Adrenal gland (tissue), 12 donors: ENCODE measurements around the gene GSG1. TPM values are rescaled to one million over a fixed set of nuclear protein-coding genes. Genes with fewer than 3 reads are reported as not detected.
"Not testable (repeated sequence)": the region's sequence is repeated elsewhere in the genome, so short reads cannot be mapped to it uniquely, and the experiment has no call there.

Experiments used
- DNase-seq, 7 donors: peaks; one replicate each; pipeline ENCODE4 v3.0.0-alpha.2; 2019 to 2020
- H3K27ac ChIP-seq, 5 donors: fragments of 200-600 bp; sonication (generic) in 4 of 5; 1 replicate in 3 of 5; 2 replicates in 2 of 5; pipeline versions ENCODE4 v1.5.1 to v1.8.0; 2016 to 2020; ENCODE audit warnings: mild to moderate bottlenecking in 1 of 5
- H3K27me3 ChIP-seq: fragments of 200-600 bp; 2 replicates; pipeline ENCODE4 v1.8.0; 2021
- H3K36me3 ChIP-seq, 2 donors: fragments of 200-600 bp; replicated peaks in 1 of 2; 1 replicate in 1 of 2; 2 replicates in 1 of 2; pipeline versions ENCODE4 v1.5.1 to v1.8.0; 2018 to 2022
- H3K4me1 ChIP-seq, 2 donors: fragments of 200-600 bp; replicated peaks in 1 of 2; 1 replicate in 1 of 2; 2 replicates in 1 of 2; pipeline versions ENCODE4 v1.5.1 to v1.8.0; 2018 to 2021
- H3K4me3 ChIP-seq, 4 donors: fragments of 200-600 bp; sonication (generic) in 3 of 4; one replicate each; pipeline ENCODE4 v1.5.1; 2016 to 2018
- H3K9me3 ChIP-seq, 3 donors: fragments of 200-600 bp; sonication (generic) in 1 of 3; replicated peaks in 1 of 3; 1 replicate in 2 of 3; 2 replicates in 1 of 3; pipeline versions ENCODE4 v1.5.1 to v1.8.0; 2016 to 2021
- POLR2A ChIP-seq, 2 donors: fragments of 450-650 bp; IDR thresholded peaks; one replicate each; pipeline ENCODE4 v1.6.1; 2017; ENCODE audit warnings: antibody characterized with exemption in 2 of 2, mild to moderate bottlenecking in 2 of 2, moderate library complexity in 1 of 2
- WGBS, 4 donors: extraction: QIAGEN DNeasy Blood & Tissue Kit in 2 of 4; methylation state at CpG; one replicate each; pipeline versions ENCODE4 v1.1.5 to v1.1.7; 2013 to 2017; 5-methylcytosine and 5-hydroxymethylcytosine counted together
- intact Hi-C, 2 donors: fragments of 100-400 bp; cut with DNase I; formaldehyde crosslinking; loops; one replicate each; pipeline versions ENCODE4 v1.14.1 to v1.15.0; 2022 to 2023
- polyA plus RNA-seq, 3 donors: library from polyadenylated mRNA; stranded (reverse); fragments of 200-250 nt in 2 of 3; fragments of 350-450 nt in 1 of 3; fragmentation: Illumina TruSeq in 1 of 3; extraction: RNeasy Lipid Tissue Mini Kit (QIAGEN cat#74804) in 1 of 3; gene quantifications; one replicate each; pipeline ENCODE4 v1.2.3, GENCODE V29; 2013 to 2014
- total RNA-seq, 9 donors: library from RNA; depleted of rRNA in 4 of 9; stranded (reverse); fragments of >200 nt in 4 of 9; fragments of 120-200 nt in 1 of 9; fragmentation: NEBNext Ultra II Directional in 1 of 9; extraction: Animal tissue kit (Norgen Biotek cat#: 25700) in 1 of 9; gene quantifications; one replicate each; pipeline versions ENCODE4 v1.1.0 to v1.2.4, GENCODE V29; 2013 to 2023
- TF ChIP-seq, protein P1 (sequence below), 6 experiments: fragments of 450-650 bp in 4 of 6; fragments of 200-600 bp in 2 of 6; sonication (generic) in 1 of 6; IDR thresholded peaks; 1 replicate in 5 of 6; 2 replicates in 1 of 6; pipeline versions ENCODE4 v1.5.1 to v1.8.0; 2016 to 2021; ENCODE audit warnings: antibody characterized with exemption in 6 of 6, mild to moderate bottlenecking in 2 of 6, moderate library complexity in 1 of 6
- donor health status: healthy with polysubstance abuse.
- donor health status: Bipolar disorder and iron deficiency.
- donor health status: DM: yes; HTN: yes; CAD: no.
- donor health status: DM: no; HTN: no; CAD: no.
- donor health status: DM: no; HTN: no; CAD: no.
- donor health status: DM: yes; HTN: yes; CAD: no.

The GSG1 gene
- total and polyA plus RNA-seq, 12 donors = not detected

DNA sequence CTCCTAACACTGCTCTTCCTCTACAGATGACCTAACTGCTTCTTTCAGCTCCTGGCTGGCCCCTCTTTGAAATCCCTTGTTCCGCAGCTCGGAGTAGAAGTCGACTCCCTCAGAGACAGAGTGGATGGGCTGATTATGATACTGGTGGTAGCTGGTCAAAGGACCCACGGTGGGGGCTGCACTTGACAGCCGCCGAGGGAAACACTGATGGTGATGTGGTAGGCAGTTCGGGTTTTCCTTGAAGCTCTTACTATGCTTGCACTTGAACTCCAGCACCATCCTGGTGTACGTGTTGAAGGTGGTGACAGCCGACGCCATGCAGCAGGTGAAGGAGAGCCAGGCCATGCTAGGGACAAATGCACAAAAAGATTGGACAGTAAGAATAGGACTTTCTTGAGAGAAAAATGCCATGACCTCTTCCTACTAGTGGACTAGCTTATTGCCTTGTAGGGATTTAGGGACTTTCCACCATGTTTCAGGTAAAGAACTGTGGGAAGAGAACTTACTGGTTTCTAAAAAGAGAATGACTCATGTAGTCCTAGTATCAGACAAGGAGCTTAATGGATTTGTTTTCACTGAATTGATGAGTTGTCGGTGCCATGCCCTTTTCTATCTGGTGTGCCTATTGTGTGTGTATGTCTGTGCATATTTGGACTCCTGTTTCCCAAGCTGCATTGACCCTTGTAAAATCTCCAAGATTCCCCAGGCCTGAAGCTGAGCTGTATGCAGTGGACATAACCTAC lies 18.4 kb downstream of the GSG1 start:
- Histone ChIP-seq H3K27me3 (no peaks in the 10 kb centered on the region), H3K36me3 (no peaks in the 10 kb centered on the region), H3K4me1 (no peaks in the 10 kb centered on the region), H3K4me3 (no peak overlapping the region), H3K9me3 (no peaks in the 10 kb centered on the region), H3K27ac (no peak overlapping the region)
- intact Hi-C loops = no loop called here
- TF ChIP-seq, protein P1, sequence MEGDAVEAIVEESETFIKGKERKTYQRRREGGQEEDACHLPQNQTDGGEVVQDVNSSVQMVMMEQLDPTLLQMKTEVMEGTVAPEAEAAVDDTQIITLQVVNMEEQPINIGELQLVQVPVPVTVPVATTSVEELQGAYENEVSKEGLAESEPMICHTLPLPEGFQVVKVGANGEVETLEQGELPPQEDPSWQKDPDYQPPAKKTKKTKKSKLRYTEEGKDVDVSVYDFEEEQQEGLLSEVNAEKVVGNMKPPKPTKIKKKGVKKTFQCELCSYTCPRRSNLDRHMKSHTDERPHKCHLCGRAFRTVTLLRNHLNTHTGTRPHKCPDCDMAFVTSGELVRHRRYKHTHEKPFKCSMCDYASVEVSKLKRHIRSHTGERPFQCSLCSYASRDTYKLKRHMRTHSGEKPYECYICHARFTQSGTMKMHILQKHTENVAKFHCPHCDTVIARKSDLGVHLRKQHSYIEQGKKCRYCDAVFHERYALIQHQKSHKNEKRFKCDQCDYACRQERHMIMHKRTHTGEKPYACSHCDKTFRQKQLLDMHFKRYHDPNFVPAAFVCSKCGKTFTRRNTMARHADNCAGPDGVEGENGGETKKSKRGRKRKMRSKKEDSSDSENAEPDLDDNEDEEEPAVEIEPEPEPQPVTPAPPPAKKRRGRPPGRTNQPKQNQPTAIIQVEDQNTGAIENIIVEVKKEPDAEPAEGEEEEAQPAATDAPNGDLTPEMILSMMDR (IDR thresholded peaks at IDR 0.05) = no peak
- TF ChIP-seq POLR2A (IDR thresholded peaks at IDR 0.05) = no peak
- DNase-seq = no peak
- 94 to 96% (median 96%) methylated on average over 11 of the region's 11 CpGs for WGBS, 4 donors

DNA sequence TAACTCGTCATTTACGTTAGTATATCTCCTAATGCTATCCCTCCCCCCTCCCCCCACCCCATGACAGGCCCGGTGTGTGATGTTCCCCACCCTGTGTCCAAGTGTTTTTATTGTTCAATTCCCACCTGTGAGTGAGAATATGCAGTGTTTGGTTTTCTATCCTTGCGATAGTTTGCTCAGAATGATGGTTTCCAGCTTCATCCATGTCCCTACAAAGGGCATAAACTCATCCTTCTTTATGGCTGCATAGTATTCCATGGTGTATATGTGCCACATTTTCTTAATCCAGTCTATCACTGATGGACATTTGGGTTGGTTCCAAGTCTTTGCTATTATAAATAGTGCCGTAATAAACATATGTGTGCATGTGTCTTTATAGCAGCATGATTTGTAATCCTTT lies 19.8 kb downstream of the GSG1 start:
- WGBS, 4 donors = 86 to 96% (median 89%) methylated on average over 4 to 5 of the region's 5 CpGs
- H3K27me3 ChIP-seq, intact Hi-C loops: not testable (repeated sequence)

DNA sequence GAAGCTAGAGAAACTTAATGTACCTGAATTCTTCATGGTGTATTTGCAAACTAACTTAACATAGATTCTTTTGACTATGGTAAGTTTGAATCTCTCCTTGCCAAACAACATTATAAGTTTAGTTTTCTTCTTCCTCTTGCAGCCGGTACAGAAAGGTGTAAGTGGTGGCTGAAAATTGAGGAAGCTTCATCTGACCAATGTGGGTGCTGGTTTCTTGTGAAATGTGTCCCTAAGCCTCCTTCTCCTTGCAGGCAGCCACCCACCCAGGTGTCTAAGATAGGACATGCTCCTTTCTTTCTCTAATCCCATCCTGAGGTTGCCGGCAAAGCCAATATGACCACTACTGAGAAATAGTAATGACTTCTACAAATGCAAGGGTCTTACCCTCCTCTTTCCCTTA lies 20.6 kb downstream of the GSG1 start:
- TF ChIP-seq, protein P1 (IDR thresholded peaks at IDR 0.05) = no peak
- no peak for TF ChIP-seq POLR2A (IDR thresholded peaks at IDR 0.05)
- intact Hi-C loops = no loop called here
- no peaks in the 10 kb centered on the region for H3K9me3 ChIP-seq
- no peaks in the 10 kb centered on the region for H3K4me1 ChIP-seq
- H3K27me3 ChIP-seq = no peaks in the 10 kb centered on the region
- DNase-seq = no peak
- 90 to 94% (median 90%) methylated on average over 2 of the region's 2 CpGs for WGBS, 4 donors
- H3K4me3 ChIP-seq = no peak overlapping the region
- no peak overlapping the region for H3K27ac ChIP-seq
- no peaks in the 10 kb centered on the region for H3K36me3 ChIP-seq

More for the DNA sequence above, 19.8 kb downstream of the GSG1 start:
- H3K9me3 ChIP-seq, H3K27ac ChIP-seq, H3K36me3 ChIP-seq, DNase-seq, H3K4me3 ChIP-seq, H3K4me1 ChIP-seq: not testable (repeated sequence)

DNA sequence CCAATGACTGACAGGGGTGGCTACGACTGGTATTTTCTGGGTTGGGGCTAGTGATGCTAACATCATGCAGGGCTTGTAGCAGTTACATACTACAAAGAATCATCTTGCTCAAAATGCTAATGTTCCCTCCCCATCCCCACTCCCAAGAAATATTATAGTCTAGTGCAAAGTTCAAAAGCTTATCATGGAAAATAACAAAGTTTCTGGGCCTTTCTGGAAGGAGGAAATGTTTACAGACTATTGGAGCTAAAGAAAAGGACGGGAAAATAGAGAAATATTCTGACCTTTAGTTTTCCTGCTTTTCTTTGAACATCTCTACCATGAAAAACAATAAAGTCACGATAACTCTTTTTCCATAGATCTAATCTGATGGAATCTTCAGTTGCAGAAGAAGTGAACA lies 23.2 kb downstream of the GSG1 start:
- Histone ChIP-seq H3K4me3 (no peak overlapping the region), H3K36me3 (no peaks in the 10 kb centered on the region), H3K9me3 (no peaks in the 10 kb centered on the region), H3K27ac (no peak overlapping the region), H3K27me3 (no peaks in the 10 kb centered on the region), H3K4me1 (no peaks in the 10 kb centered on the region)
- intact Hi-C loops = no loop called here
- 77 to 84% (median 82%) methylated on average over 3 of the region's 3 CpGs for WGBS, 4 donors
- no peak for TF ChIP-seq POLR2A (IDR thresholded peaks at IDR 0.05)
- TF ChIP-seq, protein P1 (IDR thresholded peaks at IDR 0.05) = no peak
- no peak for DNase-seq

DNA sequence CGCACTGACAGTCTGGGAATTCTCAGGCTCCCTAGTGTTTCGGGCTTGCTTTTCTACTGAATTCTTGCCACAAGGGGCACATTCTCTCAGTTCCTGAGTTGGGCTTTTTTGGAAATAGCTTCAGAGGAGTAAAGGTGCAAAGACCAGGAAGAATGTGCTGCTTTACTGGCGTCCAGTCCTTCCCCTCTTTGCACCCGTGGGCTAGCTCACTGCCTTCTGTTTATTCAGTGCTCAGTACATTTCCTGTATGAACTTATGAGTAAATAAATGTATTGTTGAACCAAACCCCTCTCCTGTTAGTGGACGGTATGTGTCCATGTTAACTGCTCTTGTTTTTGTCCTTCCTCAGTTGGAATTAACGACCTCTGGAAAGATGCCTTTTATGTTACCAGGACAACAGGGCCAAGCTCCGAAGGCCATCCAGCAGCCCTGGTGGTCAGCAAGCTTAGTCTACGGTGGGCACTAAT lies 24.0 kb downstream of the GSG1 start:
- TF ChIP-seq, protein P1 (IDR thresholded peaks at IDR 0.05) = no peak
- TF ChIP-seq POLR2A (IDR thresholded peaks at IDR 0.05) = no peak
- WGBS, 4 donors = 71 to 83% (median 81%) methylated on average over 7 to 8 of the region's 8 CpGs

More for the DNA sequence above, 24.0 kb downstream of the GSG1 start:
- Histone ChIP-seq H3K4me1 (no peaks in the 10 kb centered on the region), H3K4me3 (no peak overlapping the region), H3K27me3 (no peaks in the 10 kb centered on the region), H3K36me3 (no peaks in the 10 kb centered on the region), H3K9me3 (no peaks in the 10 kb centered on the region), H3K27ac (no peak overlapping the region)
- intact Hi-C loops = no loop called here
- DNase-seq = no peak
